HG02884 (cell line): ENCODE measurements around the gene ACSF3.

Source experiments
- ATAC-seq: cut with Tn5 transposase; IDR thresholded peaks from one replicate; pipeline ENCODE4 v1.9.1; 2021; ENCODE audit warnings: mild to moderate bottlenecking, moderate library complexity; ENCODE audit not compliant: unreplicated experiment

Gene ACSF3

DNA sequence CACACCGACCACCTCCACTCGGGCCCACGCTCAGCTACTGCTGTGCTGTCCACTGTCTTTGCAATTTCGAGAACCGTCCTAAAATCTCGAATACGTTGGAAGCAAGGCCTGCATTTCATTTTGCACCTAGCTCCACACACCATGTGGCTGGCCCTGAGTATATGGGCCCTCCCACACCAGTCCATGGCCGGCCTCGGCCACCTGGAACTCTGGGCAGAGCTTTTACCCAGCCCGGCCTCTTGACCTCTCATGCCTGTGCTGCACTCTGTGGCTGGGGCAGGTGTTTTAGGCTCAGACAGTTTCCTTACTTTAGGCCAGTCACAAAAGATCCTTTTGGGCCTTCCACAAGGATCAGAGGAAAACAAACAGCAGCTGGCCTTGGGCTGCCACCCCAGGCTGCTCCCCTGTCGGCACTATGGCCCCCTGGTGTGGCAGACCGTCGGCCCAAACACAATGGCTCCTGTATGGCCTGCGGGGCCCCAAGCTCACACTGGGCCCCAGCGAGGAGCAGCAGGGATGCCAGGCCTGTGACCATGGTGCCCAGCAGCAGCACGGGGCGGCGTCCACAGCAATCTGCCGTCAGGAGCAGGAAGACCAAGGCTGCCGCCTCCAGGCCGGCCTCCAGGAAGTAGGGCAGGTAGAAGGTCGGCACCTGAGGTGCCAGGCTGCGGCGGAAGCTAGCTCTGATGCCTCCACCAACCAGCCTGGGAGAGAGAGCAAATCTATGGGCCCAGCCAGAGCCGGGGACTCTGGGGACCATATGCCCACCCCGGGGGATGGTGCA, 104.2 kb downstream of the ACSF3 start:
- no peak for ATAC-seq

DNA sequence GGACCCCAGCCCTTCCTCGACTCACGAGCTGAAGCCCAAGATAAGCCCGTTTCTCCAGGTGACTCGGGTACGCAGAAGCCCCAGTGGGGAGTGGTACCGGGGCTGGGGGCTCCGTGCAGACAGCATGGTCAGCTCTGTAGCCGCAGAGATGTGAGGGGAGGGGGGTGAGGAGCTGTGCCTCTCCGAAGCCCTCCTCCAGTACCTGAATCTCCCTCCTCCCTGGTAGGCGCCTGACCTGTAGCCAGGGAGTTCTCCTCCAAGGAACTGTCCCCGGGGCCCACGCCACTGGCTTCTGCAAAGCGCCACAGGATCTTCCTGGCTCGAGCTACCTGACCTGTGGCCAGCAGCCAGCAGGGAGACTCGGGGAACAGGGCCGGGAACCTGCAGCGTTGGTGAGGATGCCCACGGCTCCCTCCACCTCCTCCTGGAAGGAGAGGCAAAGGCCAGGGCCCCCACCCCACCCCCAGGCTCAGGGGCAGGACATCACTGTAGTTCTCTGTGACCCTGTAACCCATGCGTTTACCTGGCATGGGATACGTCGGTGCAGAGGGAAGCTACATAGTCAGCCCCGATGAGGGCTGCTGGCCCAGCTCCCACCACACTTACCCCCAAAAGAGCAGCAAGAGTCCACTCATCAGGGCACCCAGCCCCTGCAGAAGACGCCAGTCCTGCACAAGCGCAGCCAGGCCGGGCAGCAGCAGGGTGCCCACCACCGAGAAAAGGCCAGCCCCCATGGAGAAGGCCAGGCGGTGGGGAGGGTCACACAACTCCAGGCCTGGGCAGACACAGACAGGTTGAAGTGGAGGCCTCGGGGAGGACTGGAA, 105.0 kb downstream of the ACSF3 start:
- ATAC-seq: no peak

DNA sequence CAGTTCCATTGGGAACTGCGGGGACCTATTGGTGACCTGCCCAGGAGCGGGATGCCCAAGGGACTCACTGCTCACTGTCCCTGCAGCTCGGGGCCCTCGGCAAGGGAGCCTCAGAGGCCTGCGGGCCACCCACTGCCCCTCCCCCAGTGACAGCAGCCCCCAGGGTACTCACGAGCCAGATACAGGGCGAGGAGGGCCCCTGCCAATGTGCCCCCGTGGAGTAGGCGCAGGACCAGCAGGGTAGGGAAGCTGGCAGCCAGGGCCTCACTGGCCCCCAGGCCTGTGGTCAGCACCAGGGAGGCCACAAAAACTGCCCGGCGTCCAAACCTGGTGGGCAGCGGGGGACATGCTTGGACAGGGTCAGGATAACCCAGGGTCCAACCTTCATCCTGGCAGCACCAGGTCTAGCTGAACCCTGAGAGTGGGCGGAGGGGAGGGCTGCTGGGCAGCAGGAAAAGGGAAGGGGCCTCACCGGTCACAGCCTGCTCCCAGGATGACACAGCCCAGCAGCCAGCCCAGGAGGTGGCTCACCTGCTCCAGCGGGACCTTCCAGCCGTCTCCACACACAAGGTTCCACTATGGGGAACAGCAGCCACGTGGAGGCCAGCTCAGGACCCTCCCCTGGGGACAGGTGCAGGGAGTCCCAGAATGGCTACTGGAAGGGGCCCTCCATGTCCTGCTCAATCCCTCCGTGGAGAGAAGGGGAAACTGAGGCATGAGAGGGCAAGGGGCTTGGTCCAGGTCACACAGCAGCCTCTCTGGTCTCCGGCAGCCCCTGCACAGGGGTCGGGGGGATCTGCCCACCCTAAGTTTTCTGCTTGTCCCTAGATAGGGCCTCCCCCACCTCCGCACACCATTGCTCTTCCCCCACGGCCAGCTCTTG, 105.8 kb downstream of the ACSF3 start:
- no peak for ATAC-seq

DNA sequence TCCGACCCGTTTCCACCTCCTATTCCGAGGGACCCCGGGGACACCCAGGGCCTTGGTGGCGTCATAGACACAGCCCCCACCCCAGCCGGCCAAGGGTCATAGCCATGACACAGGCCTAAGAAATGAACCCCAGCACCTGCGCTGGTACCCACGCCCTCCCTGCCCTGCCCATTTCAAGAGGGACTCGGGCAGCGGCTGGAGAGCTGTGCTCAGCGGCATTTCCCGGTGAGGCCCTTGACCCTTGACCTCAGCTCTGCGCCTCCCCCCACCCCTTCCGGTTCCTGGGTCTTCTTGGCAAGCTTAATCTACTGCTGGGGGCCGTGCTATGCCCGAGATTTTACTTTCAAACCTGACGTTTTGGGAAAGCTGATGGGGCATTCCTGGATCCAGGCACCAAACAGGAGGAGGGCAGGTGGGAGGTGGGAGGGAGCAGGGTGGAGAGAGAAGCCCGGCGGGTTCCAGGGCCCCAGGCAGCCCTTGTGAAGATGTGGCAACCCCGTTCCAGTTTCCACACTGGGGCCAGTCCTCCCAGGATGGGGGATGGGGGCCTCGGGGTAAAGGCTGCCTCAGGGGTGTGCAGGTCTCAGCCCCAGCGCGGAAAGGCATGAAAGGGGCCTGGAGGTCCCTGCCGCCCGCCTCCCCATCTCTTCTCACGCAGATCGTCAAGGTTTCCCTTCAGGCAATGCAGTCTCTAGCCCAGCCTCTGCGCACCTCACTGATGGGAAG, 106.6 kb downstream of the ACSF3 start, which contains the start of gene SLC22A31:
SLC22A31 (minus strand) TSS at position 414 of the 726 bp plus-strand sequence; CDS start at position 378, 36 bp downstream.
- ATAC-seq: no peak

DNA sequence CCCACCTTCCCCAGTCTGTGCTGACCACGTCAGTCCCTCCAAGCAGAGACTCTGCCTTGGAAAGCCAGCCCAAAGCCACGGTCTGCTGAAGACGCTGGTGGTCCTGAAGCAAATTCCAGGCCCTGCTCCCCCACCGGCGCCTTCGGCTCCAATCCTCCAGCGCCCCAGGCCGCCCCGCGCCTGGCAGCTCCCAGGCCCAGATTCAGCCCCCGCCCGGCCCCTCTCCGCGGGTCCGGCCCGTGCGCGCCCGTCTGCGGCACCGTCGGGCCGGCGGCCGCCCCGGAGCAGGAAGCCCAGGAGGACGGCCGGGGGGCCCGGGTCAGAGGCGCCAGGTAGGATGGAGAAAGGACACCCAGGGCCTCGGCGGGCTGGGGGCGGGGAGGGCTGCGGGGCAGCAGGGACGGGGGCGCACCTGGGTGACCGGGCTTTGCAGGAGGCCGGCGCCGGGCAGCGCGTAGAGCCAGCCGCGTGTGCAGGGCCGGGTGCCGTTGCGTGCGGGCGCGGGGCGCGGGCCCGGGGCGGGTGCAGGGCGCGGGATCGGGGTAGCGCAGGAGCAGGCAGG, 107.3 kb downstream of the ACSF3 start:
- ATAC-seq: no peak

DNA sequence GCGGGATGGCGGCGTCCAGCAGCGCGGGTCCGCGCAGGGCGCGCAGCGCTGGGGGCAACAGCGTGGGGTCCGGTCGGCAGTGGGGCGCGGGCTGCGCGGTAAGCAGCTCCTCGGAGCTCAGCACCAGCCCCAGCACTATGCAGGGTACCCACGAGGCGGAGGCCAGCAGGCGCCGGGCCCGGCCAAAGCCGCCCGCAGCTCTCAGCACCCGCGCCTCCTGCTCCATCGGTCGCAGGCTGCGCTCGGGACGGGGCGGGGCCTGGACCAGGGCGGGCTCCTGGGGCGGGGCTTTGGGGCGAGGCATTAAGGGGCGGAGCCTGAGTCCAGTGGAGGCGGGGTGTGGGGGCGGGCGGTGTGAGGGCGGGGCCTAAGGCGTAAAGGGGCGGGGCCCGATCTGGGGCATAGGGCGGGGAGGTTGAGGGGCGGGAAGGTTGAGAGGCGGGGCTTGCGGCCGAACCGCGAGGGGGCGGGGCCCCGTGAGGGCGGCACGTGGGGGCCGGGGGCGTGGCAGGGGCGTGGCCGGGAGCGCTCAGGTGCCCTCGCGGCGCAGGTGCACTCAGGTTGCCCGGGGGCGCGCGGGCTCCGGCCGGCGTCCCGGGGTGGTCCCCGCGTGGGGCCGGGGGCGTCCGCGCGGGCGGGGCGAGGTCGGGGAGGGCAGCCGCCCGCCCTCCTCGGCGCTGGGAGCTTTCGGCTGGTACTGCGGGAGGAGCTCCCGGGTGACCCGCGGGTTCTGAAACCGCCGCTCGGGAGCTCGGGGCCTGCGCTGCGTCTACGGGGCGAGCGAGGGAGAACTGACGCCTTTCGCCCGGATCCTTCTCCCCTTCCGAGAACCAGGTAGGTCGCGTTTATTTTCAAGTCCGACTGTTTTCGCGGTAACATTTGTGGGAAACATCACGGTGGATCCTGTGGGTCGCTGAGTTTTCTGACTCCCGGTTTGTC, 108.1 kb downstream of the ACSF3 start:
- no peak for ATAC-seq

DNA sequence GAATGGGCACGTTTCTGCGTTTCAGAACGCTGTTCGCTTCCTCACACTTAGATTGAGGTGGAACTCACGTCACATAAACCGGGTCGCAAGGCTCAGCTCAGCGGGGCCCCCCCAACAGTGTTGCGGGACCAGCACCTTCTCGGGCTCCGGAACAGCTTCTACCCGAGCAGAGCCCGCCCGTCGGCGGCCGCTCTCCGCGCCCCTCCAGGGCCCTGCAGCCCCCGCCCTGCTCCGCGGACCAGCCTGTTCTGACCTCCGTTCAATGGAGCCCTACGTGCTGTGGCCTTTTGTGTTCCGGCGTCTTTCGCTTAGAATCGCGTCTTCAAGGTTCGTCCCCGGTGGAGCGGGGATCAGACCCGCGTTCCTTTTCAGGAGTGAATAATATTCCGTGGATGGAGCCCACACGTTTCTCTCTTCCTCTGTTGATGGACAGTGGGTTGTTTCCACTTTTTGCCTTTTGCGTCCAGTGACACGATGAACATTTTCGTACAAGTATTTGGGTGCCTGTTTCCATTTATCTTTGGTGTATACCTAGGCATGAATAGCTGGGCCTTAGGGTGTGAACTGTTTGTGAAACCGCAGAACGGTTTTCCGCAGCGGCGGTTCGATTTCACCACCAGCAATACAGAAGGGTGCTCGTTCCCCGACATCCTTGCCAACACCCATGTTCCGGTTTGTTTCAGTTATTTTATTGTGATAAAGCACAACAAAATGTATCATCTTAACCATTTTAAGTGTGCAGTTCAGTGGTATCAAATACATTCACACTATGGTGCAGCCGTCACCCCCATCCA, 109.0 kb downstream of the ACSF3 start:
- no peak for ATAC-seq
